HepG2 (cell line): ENCODE measurements around the gene FFAR1. TPM values are rescaled to one million over a fixed set of nuclear protein-coding genes. Genes with fewer than 3 reads are reported as not detected.

Experiments used
- CREB3 ChIP-seq: sonication (generic); formaldehyde crosslinking; IDR thresholded peaks from 2 replicates; pipeline ENCODE4 v1.5.0; 2020; ENCODE audit warnings: missing genetic modification reagents
- DNMT1 ChIP-seq: sonication (generic); formaldehyde crosslinking; IDR thresholded peaks from 2 replicates; pipeline ENCODE4 v1.5.1; 2020; ENCODE audit warnings: mild to moderate bottlenecking, missing genetic modification reagents
- DNMT3B ChIP-seq: conservative IDR thresholded peaks from 2 replicates; pipeline ENCODE4 v1.6.1; 2016; ENCODE audit warnings: missing biosample characterization, control low read depth
- EZH2 ChIP-seq: conservative IDR thresholded peaks from 2 replicates; pipeline ENCODE4 v1.6.1; 2012; ENCODE audit warnings: mild to moderate bottlenecking, low read depth, low read length, moderate library complexity
- KLF9 ChIP-seq: IDR thresholded peaks from 2 replicates; pipeline ENCODE4 v1.6.1; 2016; ENCODE audit warnings: low read depth
- MBD4 ChIP-seq: IDR thresholded peaks from 2 replicates; pipeline ENCODE4 v1.6.1; 2012; ENCODE audit warnings: low read length, inconsistent platforms, borderline replicate concordance
- NFAT5 ChIP-seq: sonication (generic); formaldehyde crosslinking; IDR thresholded peaks from 2 replicates; pipeline ENCODE4 v1.4.0; 2020; ENCODE audit warnings: missing genetic modification reagents
- NFE2L2 ChIP-seq: fragments of 150-350 bp; IDR thresholded peaks from 2 replicates; pipeline ENCODE4 v1.6.1; 2014; ENCODE audit warnings: low read length
- PCBP1 ChIP-seq: fragments of 200-400 bp; formaldehyde crosslinking; IDR thresholded peaks from 2 replicates; pipeline ENCODE4 v1.6.1; 2017; ENCODE audit warnings: mild to moderate bottlenecking, low read depth, low read length, borderline replicate concordance
- SIX4 ChIP-seq: sonication (generic); formaldehyde crosslinking; IDR thresholded peaks from 2 replicates; pipeline ENCODE4 v1.4.0; 2020; ENCODE audit warnings: missing genetic modification reagents
- SOX5 ChIP-seq: IDR thresholded peaks from 2 replicates; pipeline ENCODE4 v1.6.1; 2016; ENCODE audit warnings: borderline replicate concordance
- STAG1 ChIP-seq: sonication (generic); formaldehyde crosslinking; IDR thresholded peaks from 2 replicates; pipeline ENCODE4 v1.4.0; 2020; ENCODE audit warnings: missing genetic modification reagents
- YEATS2 ChIP-seq: sonication (generic); formaldehyde crosslinking; IDR thresholded peaks from 2 replicates; pipeline ENCODE4 v1.4.0; 2020; ENCODE audit warnings: missing genetic modification reagents, borderline replicate concordance
- ZNF607 ChIP-seq: sonication (generic); formaldehyde crosslinking; IDR thresholded peaks from 2 replicates; pipeline ENCODE4 v1.5.1; 2020; ENCODE audit warnings: missing genetic modification reagents, mild to moderate bottlenecking, borderline replicate concordance
- polyA plus RNA-seq, 8 experiments: library from polyadenylated mRNA; depleted of rRNA in 3 of 8; stranded (reverse) in 7 of 8; unstranded in 1 of 8; fragments of >200 nt; fragmentation: Illumina TruSeq in 4 of 8; extraction: Trizol in 4 of 8; gene quantifications; 2 replicates each; pipeline versions ENCODE4 v1.2.1 to v1.2.3, GENCODE V29; 2011 to 2016; ENCODE audit warnings: low read depth in 4 of 8, missing spikeins in 1 of 8, mixed read lengths in 1 of 8; ENCODE audit not compliant: insufficient read depth in 1 of 8
- total RNA-seq, 5 experiments: library from RNA; depleted of rRNA; stranded (reverse); fragments of >200 nt; fragmentation: Illumina TruSeq; extraction: Trizol; gene quantifications; 2 replicates each; pipeline ENCODE4 v1.2.3, GENCODE V29; 2016; ENCODE audit warnings: low read depth in 1 of 5
- TF ChIP-seq, protein P1 (sequence below): sonication (generic); formaldehyde crosslinking; IDR thresholded peaks from 2 replicates; pipeline ENCODE4 v1.4.0; 2020; ENCODE audit warnings: mild to moderate bottlenecking, missing genetic modification reagents
- TF ChIP-seq, protein P2 (sequence below): sonication (generic); formaldehyde crosslinking; IDR thresholded peaks from 2 replicates; pipeline ENCODE4 v1.5.0; 2020; ENCODE audit warnings: mild to moderate bottlenecking, missing genetic modification reagents

Gene FFAR1
- total and polyA plus RNA-seq, 2 of the 13 experiments (the other 11 are each of a cell fraction or from before 2014, with no cell fraction given): not detected

DNA sequence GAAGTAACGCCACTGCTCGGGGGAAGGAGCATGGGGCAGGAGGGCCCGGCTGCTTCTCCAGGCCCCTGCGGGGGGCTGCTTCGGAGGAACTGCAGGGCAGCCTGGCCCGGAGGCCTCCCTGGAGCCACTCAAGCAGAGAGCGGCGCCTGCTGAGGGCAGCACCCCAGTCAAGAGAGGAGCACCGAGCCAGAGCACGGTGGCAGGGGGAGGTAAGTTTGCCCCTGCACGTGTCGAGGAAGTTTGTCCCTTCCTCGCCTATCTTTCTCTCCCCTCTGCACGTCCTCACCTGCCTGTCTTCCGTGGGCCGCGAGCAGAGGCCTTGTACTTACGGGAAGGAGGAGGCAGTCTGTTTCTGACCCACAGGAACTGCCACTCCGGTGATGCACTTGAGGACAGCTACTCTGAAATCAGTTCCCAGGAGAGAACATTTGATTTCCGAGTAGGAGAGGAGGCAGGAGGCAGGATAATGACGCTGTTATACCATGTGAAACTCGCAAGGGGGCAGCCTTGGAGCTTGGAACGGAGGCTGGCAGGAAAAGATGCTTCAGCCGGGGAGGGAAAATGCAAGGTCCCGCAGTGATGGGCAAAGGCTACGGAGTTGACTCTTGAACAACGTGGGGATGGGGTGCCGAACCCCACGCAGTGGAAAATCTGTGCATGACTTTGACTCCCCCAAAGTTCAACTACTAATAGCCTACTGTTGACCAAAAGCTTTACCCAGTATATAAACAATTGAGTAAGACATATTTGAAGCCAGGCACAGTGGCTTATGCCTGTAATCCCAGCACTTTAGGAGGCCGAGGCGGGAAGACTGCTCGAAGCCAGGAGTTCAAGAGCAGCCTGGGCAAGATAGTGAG is 5.0 kb downstream of the FFAR1 start (continued):
- TF ChIP-seq, protein P1, sequence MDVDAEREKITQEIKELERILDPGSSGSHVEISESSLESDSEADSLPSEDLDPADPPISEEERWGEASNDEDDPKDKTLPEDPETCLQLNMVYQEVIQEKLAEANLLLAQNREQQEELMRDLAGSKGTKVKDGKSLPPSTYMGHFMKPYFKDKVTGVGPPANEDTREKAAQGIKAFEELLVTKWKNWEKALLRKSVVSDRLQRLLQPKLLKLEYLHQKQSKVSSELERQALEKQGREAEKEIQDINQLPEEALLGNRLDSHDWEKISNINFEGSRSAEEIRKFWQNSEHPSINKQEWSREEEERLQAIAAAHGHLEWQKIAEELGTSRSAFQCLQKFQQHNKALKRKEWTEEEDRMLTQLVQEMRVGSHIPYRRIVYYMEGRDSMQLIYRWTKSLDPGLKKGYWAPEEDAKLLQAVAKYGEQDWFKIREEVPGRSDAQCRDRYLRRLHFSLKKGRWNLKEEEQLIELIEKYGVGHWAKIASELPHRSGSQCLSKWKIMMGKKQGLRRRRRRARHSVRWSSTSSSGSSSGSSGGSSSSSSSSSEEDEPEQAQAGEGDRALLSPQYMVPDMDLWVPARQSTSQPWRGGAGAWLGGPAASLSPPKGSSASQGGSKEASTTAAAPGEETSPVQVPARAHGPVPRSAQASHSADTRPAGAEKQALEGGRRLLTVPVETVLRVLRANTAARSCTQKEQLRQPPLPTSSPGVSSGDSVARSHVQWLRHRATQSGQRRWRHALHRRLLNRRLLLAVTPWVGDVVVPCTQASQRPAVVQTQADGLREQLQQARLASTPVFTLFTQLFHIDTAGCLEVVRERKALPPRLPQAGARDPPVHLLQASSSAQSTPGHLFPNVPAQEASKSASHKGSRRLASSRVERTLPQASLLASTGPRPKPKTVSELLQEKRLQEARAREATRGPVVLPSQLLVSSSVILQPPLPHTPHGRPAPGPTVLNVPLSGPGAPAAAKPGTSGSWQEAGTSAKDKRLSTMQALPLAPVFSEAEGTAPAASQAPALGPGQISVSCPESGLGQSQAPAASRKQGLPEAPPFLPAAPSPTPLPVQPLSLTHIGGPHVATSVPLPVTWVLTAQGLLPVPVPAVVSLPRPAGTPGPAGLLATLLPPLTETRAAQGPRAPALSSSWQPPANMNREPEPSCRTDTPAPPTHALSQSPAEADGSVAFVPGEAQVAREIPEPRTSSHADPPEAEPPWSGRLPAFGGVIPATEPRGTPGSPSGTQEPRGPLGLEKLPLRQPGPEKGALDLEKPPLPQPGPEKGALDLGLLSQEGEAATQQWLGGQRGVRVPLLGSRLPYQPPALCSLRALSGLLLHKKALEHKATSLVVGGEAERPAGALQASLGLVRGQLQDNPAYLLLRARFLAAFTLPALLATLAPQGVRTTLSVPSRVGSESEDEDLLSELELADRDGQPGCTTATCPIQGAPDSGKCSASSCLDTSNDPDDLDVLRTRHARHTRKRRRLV (CRISPR knock-in tag): no peak
- TF ChIP-seq NFE2L2: no peak
- no peak for TF ChIP-seq EZH2
- TF ChIP-seq NFAT5: no peak
- no peak for TF ChIP-seq YEATS2
- no peak for TF ChIP-seq MBD4
- no peak for TF ChIP-seq CREB3 (CRISPR knock-in tag)
- no peak for TF ChIP-seq ZNF607 (CRISPR knock-in tag)
- TF ChIP-seq DNMT1 (CRISPR knock-in tag): no peak
- no peak for TF ChIP-seq PCBP1
- no peak for TF ChIP-seq DNMT3B (CRISPR knock-in tag)
- TF ChIP-seq KLF9 (CRISPR knock-in tag): no peak
- TF ChIP-seq, protein P2, sequence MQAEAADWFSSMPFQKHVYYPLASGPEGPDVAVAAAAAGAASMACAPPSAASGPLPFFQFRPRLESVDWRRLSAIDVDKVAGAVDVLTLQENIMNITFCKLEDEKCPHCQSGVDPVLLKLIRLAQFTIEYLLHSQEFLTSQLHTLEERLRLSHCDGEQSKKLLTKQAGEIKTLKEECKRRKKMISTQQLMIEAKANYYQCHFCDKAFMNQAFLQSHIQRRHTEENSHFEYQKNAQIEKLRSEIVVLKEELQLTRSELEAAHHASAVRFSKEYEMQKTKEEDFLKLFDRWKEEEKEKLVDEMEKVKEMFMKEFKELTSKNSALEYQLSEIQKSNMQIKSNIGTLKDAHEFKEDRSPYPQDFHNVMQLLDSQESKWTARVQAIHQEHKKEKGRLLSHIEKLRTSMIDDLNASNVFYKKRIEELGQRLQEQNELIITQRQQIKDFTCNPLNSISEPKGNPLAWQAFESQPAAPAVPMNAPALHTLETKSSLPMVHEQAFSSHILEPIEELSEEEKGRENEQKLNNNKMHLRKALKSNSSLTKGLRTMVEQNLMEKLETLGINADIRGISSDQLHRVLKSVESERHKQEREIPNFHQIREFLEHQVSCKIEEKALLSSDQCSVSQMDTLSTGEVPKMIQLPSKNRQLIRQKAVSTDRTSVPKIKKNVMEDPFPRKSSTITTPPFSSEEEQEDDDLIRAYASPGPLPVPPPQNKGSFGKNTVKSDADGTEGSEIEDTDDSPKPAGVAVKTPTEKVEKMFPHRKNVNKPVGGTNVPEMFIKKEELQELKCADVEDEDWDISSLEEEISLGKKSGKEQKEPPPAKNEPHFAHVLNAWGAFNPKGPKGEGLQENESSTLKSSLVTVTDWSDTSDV (CRISPR knock-in tag): no peak
- peak; percentile 97 for TF ChIP-seq STAG1 (CRISPR knock-in tag)
- no peak for TF ChIP-seq SIX4 (CRISPR knock-in tag)
- 0 out of 2 replicates have a peak, but pooled peaks have one; percentile 12 for TF ChIP-seq SOX5
